CD4-positive, alpha-beta T cell (primary cell): ENCODE results near the gene TPPP. TPM values are rescaled to one million over a fixed set of nuclear protein-coding genes. Genes with fewer than 3 reads are reported as not detected.

Experiments used
- ATAC-seq: fragments of 200-7000 bp; cut with Tn5 transposase; one replicate; pipeline ENCODE4 v1.10.0; 2022; ENCODE audit warnings: mild to moderate bottlenecking; ENCODE audit not compliant: poor library complexity
- CTCF ChIA-PET: fragments of 350-600 bp; sonication (Branson Sonifier 250); formaldehyde crosslinking; loops from one replicate; lab custom pipeline; 2021; ENCODE audit warnings: antibody characterized with exemption, inconsistent platforms; lab: Charles Lee
- POLR2A ChIA-PET: fragments of 350-600 bp; sonication (Branson Sonifier 250); formaldehyde crosslinking; loops from one replicate; lab custom pipeline; 2021; ENCODE audit warnings: antibody characterized with exemption, inconsistent platforms; lab: Charles Lee
- DNase-seq, 14 experiments: peaks; one replicate each; pipeline ENCODE4 v3.0.0-alpha.2; 2013 to 2020; ENCODE audit warnings: mixed read lengths in 2 of 14
- H3K27ac ChIP-seq, 2 donors: one replicate each; pipeline versions ENCODE4 v1.5.1 to v1.7.0; 2013; ENCODE audit warnings: low read length in 2 of 2, low read depth in 1 of 2, mild to moderate bottlenecking in 1 of 2
- H3K27me3 ChIP-seq, 2 experiments: 1 replicate in 1 of 2; 2 replicates in 1 of 2; pipeline versions ENCODE4 v1.6.1 to v1.7.0; 2013; ENCODE audit warnings: low read length in 2 of 2, control low read depth in 1 of 2, mild to moderate bottlenecking in 1 of 2, moderate library complexity in 1 of 2; ENCODE audit not compliant: insufficient read depth in 2 of 2, control insufficient read depth in 1 of 2
- H3K36me3 ChIP-seq: one replicate; pipeline ENCODE4 v1.6.1; 2013; ENCODE audit warnings: low read length, control low read depth; ENCODE audit not compliant: insufficient read depth
- H3K4me1 ChIP-seq: one replicate; pipeline ENCODE4 v1.6.1; 2013; ENCODE audit warnings: low read length, control low read depth; ENCODE audit not compliant: insufficient read depth
- H3K4me3 ChIP-seq: one replicate; pipeline ENCODE4 v1.5.1; 2013; ENCODE audit warnings: mild to moderate bottlenecking, low read length, moderate library complexity
- H3K9me3 ChIP-seq, 2 experiments: 1 replicate in 1 of 2; 2 replicates in 1 of 2; pipeline versions ENCODE4 v1.6.1 to v1.7.0; 2013; ENCODE audit warnings: low read length in 2 of 2, mild to moderate bottlenecking in 2 of 2, control low read depth in 1 of 2, moderate library complexity in 1 of 2; ENCODE audit not compliant: control insufficient read depth in 1 of 2, insufficient read depth in 1 of 2
- H3K27ac Mint-ChIP-seq: one replicate; pipeline ENCODE4 v1.8.0; 2020; ENCODE audit warnings: mixed read lengths
- H3K27me3 Mint-ChIP-seq: one replicate; pipeline ENCODE4 v1.8.0; 2021; ENCODE audit warnings: mixed read lengths
- H3K36me3 Mint-ChIP-seq: one replicate; pipeline ENCODE4 v1.8.0; 2021; ENCODE audit warnings: low read depth, mixed read lengths
- H3K4me1 Mint-ChIP-seq: one replicate; pipeline ENCODE4 v1.8.0; 2021; ENCODE audit warnings: low read depth, mixed read lengths
- H3K4me3 Mint-ChIP-seq: one replicate; pipeline ENCODE4 v1.8.0; 2020; ENCODE audit warnings: mild to moderate bottlenecking, mixed read lengths
- H3K9me3 Mint-ChIP-seq: one replicate; pipeline ENCODE4 v1.8.0; 2020; ENCODE audit warnings: mixed read lengths
- CTCF ChIP-seq: fragments of 200-600 bp; IDR thresholded peaks from one replicate; pipeline ENCODE4 v1.8.0; 2022; ENCODE audit warnings: antibody characterized with exemption, mild to moderate bottlenecking
- intact Hi-C, 2 experiments: fragments of 100-400 bp; cut with DNase I in 1 of 2; cut with micrococcal nuclease in 1 of 2; formaldehyde crosslinking; loops; one replicate each; pipeline versions ENCODE4 v1.15.1 to v1.9.0; 2023 to 2025; cut with DNase I, micrococcal nuclease
- total RNA-seq, 174 experiments: library from RNA in 2 of 174; stranded (reverse) in 2 of 174; gene quantifications; one replicate each; pipeline ENCODE4 v1.2.3 and lab custom pipeline; 2021 to 2026

The TPPP gene
- total RNA-seq, 2 experiments from 2014 or later, result 8.2 to 8.5 TPM

DNA sequence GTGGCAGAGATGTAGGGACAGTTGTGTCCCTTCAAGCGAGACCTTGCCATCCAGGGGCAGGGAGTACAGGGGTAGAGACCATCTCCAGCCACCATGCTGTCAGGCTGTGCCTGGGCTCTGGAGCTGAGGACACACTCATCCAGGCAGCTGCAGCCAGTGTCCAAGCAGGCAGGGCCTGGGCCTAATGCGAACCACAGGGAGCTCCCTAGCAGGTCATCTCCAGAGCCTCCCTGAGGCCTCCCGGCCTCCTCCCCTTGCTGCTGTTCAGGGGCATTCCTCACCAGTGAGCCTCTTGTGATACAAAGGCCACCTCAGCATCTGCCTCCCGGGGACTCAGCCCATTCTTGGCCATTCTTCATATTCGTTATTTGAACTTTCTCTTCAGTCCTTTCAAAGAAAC is 35.0 kb downstream of the TPPP start:
- H3K27me3 ChIP-seq, result no peaks in the 10 kb centered on the region
- peak overlapping the region; percentile 33 for H3K27ac Mint-ChIP-seq
- no peaks in the 10 kb centered on the region for H3K27me3 Mint-ChIP-seq
- peaks cover 0 to 12% of the 10 kb centered on the region in 2 experiments for H3K9me3 ChIP-seq
- no peaks in the 10 kb centered on the region for H3K9me3 Mint-ChIP-seq
- H3K4me1 Mint-ChIP-seq, result no peaks in the 10 kb centered on the region
- DNase-seq (no peak), ATAC-seq (no peak)
- no peak for TF ChIP-seq CTCF
- POLR2A ChIA-PET, result interaction anchor here (1.3 kb wide), 1 partner anchor 235 kb away, joined by 5 read pairs; the partner anchor contains the start of genes BRD9 and TRIP13
- peaks cover 5% of the 10 kb centered on the region for H3K36me3 ChIP-seq
- H3K36me3 Mint-ChIP-seq, result peaks cover 72% of the 10 kb centered on the region
- CTCF ChIA-PET, result no interaction called here
- no peaks in the 10 kb centered on the region for H3K4me1 ChIP-seq
- no peak overlapping the region for H3K4me3 Mint-ChIP-seq
- H3K27ac ChIP-seq, result no peak overlapping the region
- intact Hi-C loops, result no loop called here
- H3K4me3 ChIP-seq, result no peak overlapping the region

- Mint-ChIP-seq H3K4me1 (no peaks in the 10 kb centered on the region), H3K27ac (peak overlapping the region; percentile 33), H3K4me3 (no peak overlapping the region), H3K9me3 (no peaks in the 10 kb centered on the region), H3K27me3 (no peaks in the 10 kb centered on the region), H3K36me3 (peaks cover 77% of the 10 kb centered on the region)
- Histone ChIP-seq H3K27ac (no peak overlapping the region), H3K4me3 (no peak overlapping the region), H3K4me1 (no peaks in the 10 kb centered on the region), H3K36me3 (peaks cover 9% of the 10 kb centered on the region), H3K27me3 (no peaks in the 10 kb centered on the region), H3K9me3 (peaks cover 0 to 9% of the 10 kb centered on the region in 2 experiments)
- ChIA-PET POLR2A (interaction anchor here (1.3 kb wide), 1 partner anchor 235 kb away, joined by 5 read pairs; the partner anchor contains the start of genes BRD9 and TRIP13), CTCF (interaction anchor here (1.6 kb wide), 1 partner anchor 12 kb away, joined by 4 read pairs; no protein-coding TSS in a partner anchor)
- no peak for DNase-seq
- intact Hi-C loops, result no loop called here
- ATAC-seq, result no peak
- no peak for TF ChIP-seq CTCF
Measured at GRCh38 chr5:657570-657969, 35.6 kb downstream of the TPPP start.

- Mint-ChIP-seq H3K4me3 (no peak overlapping the region), H3K36me3 (peaks cover 71% of the 10 kb centered on the region), H3K27ac (no peak overlapping the region), H3K9me3 (no peaks in the 10 kb centered on the region), H3K4me1 (no peaks in the 10 kb centered on the region), H3K27me3 (no peaks in the 10 kb centered on the region)
- Histone ChIP-seq H3K27ac (no peak overlapping the region), H3K9me3 (no peaks in the 10 kb centered on the region), H3K36me3 (peaks cover 10% of the 10 kb centered on the region), H3K4me1 (no peaks in the 10 kb centered on the region), H3K27me3 (no peaks in the 10 kb centered on the region), H3K4me3 (no peak overlapping the region)
- ChIA-PET POLR2A (no interaction called here), CTCF (no interaction called here)
- no peak for DNase-seq
- intact Hi-C loops, result no loop called here
- ATAC-seq, result no peak
- TF ChIP-seq CTCF, result no peak
Measured at GRCh38 chr5:655406-655805, 37.7 kb downstream of the TPPP start.
